Gastroesophageal sphincter (tissue), 4 donors: ENCODE data around the gene ALPP. TPM values are rescaled to one million over a fixed set of nuclear protein-coding genes. Genes with fewer than 3 reads are reported as not detected.

ENCODE experiments used
- ATAC-seq: fragments of 150-250 bp; one replicate; pipeline ENCODE4 v1.9.1; 2016; ENCODE audit warnings: mild to moderate bottlenecking, moderate library complexity
- H3K27ac ChIP-seq, 4 donors: fragments of 200-600 bp; sonication (generic) in 3 of 4; 1 replicate in 3 of 4; 2 replicates in 1 of 4; pipeline ENCODE4 v1.5.1; 2016 to 2019
- H3K27me3 ChIP-seq: fragments of 200-600 bp; sonication (generic); one replicate; pipeline ENCODE4 v1.5.1; 2019
- H3K36me3 ChIP-seq, 2 donors: fragments of 200-600 bp; sonication (generic); one replicate each; pipeline ENCODE4 v1.5.1; 2019; ENCODE audit warnings: control low read depth in 1 of 2
- H3K4me1 ChIP-seq, 3 donors: fragments of 200-600 bp; sonication (generic); 1 replicate in 2 of 3; 2 replicates in 1 of 3; pipeline ENCODE4 v1.5.1; 2016 to 2019; ENCODE audit warnings: control low read depth in 2 of 3
- H3K4me3 ChIP-seq, 2 donors: fragments of 200-600 bp; sonication (generic); one replicate each; pipeline ENCODE4 v1.5.1; 2019; ENCODE audit warnings: mild to moderate bottlenecking in 1 of 2, moderate library complexity in 1 of 2
- H3K9me3 ChIP-seq, 3 donors: fragments of 200-600 bp; sonication (generic); one replicate each; pipeline ENCODE4 v1.5.1; 2017 to 2019; ENCODE audit warnings: control low read depth in 2 of 3
- EP300 ChIP-seq: sonication (generic); formaldehyde crosslinking; IDR thresholded peaks from one replicate; pipeline ENCODE4 v1.6.1; 2017; ENCODE audit warnings: antibody characterized with exemption, mild to moderate bottlenecking
- POLR2A ChIP-seq, 2 donors: fragments of 450-650 bp; IDR thresholded peaks; one replicate each; pipeline ENCODE4 v1.6.1; 2017; ENCODE audit warnings: antibody characterized with exemption in 2 of 2, mild to moderate bottlenecking in 2 of 2, moderate library complexity in 1 of 2
- POLR2AphosphoS5 ChIP-seq: sonication (generic); formaldehyde crosslinking; IDR thresholded peaks from one replicate; pipeline ENCODE4 v1.6.1; 2017; ENCODE audit warnings: antibody characterized with exemption
- WGBS, 2 donors: methylation state at CpG; one replicate each; pipeline ENCODE4 v1.1.5; 2018; ENCODE audit warnings: low coverage in 1 of 2; 5-methylcytosine and 5-hydroxymethylcytosine counted together
- total RNA-seq, 4 donors: library from RNA; depleted of rRNA; stranded (reverse); fragments of >200 nt; gene quantifications; one replicate each; pipeline ENCODE4 v1.1.0, GENCODE V29; 2016
- TF ChIP-seq, protein P1 (sequence below), 4 experiments: fragments of 200-600 bp in 2 of 4; fragments of 450-650 bp in 2 of 4; sonication (generic) in 1 of 4; IDR thresholded peaks; one replicate each; pipeline ENCODE4 v1.5.1; 2017 to 2019; ENCODE audit warnings: antibody characterized with exemption in 4 of 4, mild to moderate bottlenecking in 2 of 4, moderate library complexity in 2 of 4

The ALPP gene
- total RNA-seq, 4 donors from 2014 or later, result not detected

- H3K27me3 ChIP-seq, result no peaks in the 10 kb centered on the region
- no peak overlapping the region for H3K4me3 ChIP-seq
- 90 to 94% methylated on average over 2 to 3 of the region's 14 CpGs for WGBS, 2 donors
- TF ChIP-seq POLR2AphosphoS5 (no peak), EP300 (no peak), POLR2A (IDR thresholded peaks at IDR 0.05) (no peak)
- TF ChIP-seq, protein P1, sequence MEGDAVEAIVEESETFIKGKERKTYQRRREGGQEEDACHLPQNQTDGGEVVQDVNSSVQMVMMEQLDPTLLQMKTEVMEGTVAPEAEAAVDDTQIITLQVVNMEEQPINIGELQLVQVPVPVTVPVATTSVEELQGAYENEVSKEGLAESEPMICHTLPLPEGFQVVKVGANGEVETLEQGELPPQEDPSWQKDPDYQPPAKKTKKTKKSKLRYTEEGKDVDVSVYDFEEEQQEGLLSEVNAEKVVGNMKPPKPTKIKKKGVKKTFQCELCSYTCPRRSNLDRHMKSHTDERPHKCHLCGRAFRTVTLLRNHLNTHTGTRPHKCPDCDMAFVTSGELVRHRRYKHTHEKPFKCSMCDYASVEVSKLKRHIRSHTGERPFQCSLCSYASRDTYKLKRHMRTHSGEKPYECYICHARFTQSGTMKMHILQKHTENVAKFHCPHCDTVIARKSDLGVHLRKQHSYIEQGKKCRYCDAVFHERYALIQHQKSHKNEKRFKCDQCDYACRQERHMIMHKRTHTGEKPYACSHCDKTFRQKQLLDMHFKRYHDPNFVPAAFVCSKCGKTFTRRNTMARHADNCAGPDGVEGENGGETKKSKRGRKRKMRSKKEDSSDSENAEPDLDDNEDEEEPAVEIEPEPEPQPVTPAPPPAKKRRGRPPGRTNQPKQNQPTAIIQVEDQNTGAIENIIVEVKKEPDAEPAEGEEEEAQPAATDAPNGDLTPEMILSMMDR (IDR thresholded peaks at IDR 0.05), result no peak
- H3K27ac ChIP-seq, result no peak overlapping the region
- H3K36me3 ChIP-seq, result peaks cover 0 to 21% of the 10 kb centered on the region in 2 donors
- peaks cover 0 to 27% (median 0%) of the 10 kb centered on the region in 3 donors for H3K9me3 ChIP-seq
- ATAC-seq, result no peak
- no peaks in the 10 kb centered on the region for H3K4me1 ChIP-seq
These were observed 38.2 kb upstream of the ALPP start for GRCh38 chr2:232340171-232340935.

GRCh38 chr2:232341061-232341738, 37.4 kb upstream of the ALPP start:
- Histone ChIP-seq H3K9me3 (peaks cover 0 to 34% (median 0%) of the 10 kb centered on the region in 3 donors), H3K4me1 (no peaks in the 10 kb centered on the region), H3K27ac (no peak overlapping the region), H3K4me3 (no peak overlapping the region), H3K36me3 (peaks cover 0 to 13% of the 10 kb centered on the region in 2 donors), H3K27me3 (no peaks in the 10 kb centered on the region)
- ATAC-seq, result no peak
- TF ChIP-seq POLR2A (IDR thresholded peaks at IDR 0.05), result no peak
- TF ChIP-seq, protein P1 (IDR thresholded peaks at IDR 0.05), result no peak
- no peak for TF ChIP-seq POLR2AphosphoS5
- TF ChIP-seq EP300, result no peak
- 89 to 90% methylated on average over 8 to 13 of the region's 17 CpGs for WGBS, 2 donors

DNA sequence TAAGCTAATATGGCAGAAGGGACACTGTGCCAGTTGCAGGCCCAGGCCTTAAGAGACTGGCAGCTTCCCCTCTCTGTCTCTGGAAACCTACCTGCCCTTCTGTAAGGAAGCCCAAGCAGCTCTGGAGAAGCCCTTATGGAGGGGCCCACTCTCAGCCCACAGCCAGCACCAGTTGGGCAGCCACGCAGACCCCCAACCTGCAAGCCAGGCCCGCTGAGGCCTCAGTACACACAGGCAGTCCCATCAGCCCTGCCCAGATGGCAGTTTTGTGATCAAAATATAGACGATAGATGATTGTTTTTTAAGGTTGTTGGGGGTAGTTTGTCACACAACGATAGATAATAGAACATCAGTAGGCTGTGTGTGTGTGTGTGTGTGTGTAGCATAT, 36.8 kb upstream of the ALPP start:
- no peak overlapping the region for H3K27ac ChIP-seq
- H3K4me1 ChIP-seq, result no peaks in the 10 kb centered on the region
- no peaks in the 10 kb centered on the region for H3K27me3 ChIP-seq
- no peak overlapping the region for H3K4me3 ChIP-seq
- no peak for ATAC-seq
- peaks cover 0 to 8% of the 10 kb centered on the region in 2 donors for H3K36me3 ChIP-seq
- TF ChIP-seq, protein P1 (IDR thresholded peaks at IDR 0.05), result no peak
- TF ChIP-seq POLR2A (IDR thresholded peaks at IDR 0.05), result no peak
- TF ChIP-seq EP300, result no peak
- TF ChIP-seq POLR2AphosphoS5, result no peak
- WGBS, 2 donors, result 100% methylated on average over 2 of the region's 4 CpGs; no CpG with 5 or more reads in 1 of the 2 donors
- peaks cover 0 to 37% (median 0%) of the 10 kb centered on the region in 3 donors for H3K9me3 ChIP-seq

- Histone ChIP-seq H3K9me3 (peaks cover 0 to 49% (median 0%) of the 10 kb centered on the region in 3 donors), H3K27ac (no peak overlapping the region), H3K4me1 (no peaks in the 10 kb centered on the region), H3K4me3 (no peak overlapping the region), H3K27me3 (peaks cover 4% of the 10 kb centered on the region), H3K36me3 (no peaks in the 10 kb centered on the region)
- TF ChIP-seq, protein P1 (IDR thresholded peaks at IDR 0.05), result no peak
- TF ChIP-seq POLR2A (IDR thresholded peaks at IDR 0.05), result no peak
- 83 to 84% methylated on average over 3 to 4 of the region's 19 CpGs for WGBS, 2 donors
- no peak for ATAC-seq
These were observed 35.7 kb upstream of the ALPP start for GRCh38 chr2:232342635-232343565.
